Measurements from ENCODE around the gene NUP62.

GRCh38 chr19:49952906-49953305, 23.6 kb upstream of the NUP62 start:
- TF ChIP-seq CTCF (IDR thresholded peaks at IDR 0.05) (no peak), ZBTB33 (IDR thresholded peaks at IDR 0.05; ENCODE audit: borderline replicate concordance, low read depth) (no peak), RCOR1 (IDR thresholded peaks at IDR 0.05; ENCODE audit: low read length) (no peak)

Data from SK-N-SH (cell line).